HG03103 (cell line): Measurements from ENCODE around the gene TBC1D24.

Experiments
- ATAC-seq: cut with Tn5 transposase; IDR thresholded peaks from one replicate; pipeline ENCODE4 v1.9.1; 2021; ENCODE audit warnings: low read depth; ENCODE audit not compliant: unreplicated experiment

Gene TBC1D24

DNA sequence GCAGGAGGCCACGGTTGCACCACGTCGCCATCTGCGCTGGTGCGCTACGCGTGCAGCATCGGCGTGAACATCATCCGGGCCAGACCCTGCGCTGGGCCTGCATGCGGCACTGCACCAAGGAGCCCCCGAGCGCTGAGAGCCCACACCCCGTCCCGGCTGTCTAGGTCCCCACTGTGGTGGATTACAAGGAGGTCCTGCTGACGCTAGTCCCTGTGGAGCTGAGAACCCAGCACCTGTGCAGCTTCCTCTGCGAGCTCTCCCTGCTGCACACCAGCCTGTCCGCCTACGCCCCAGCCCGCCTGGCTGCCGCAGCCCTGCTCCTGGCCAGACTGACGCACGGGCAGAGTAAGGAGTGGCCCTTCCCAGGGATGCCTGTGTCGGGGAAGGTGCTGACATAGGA lies 25.8 kb upstream of the TBC1D24 start:
- no peak for ATAC-seq

DNA sequence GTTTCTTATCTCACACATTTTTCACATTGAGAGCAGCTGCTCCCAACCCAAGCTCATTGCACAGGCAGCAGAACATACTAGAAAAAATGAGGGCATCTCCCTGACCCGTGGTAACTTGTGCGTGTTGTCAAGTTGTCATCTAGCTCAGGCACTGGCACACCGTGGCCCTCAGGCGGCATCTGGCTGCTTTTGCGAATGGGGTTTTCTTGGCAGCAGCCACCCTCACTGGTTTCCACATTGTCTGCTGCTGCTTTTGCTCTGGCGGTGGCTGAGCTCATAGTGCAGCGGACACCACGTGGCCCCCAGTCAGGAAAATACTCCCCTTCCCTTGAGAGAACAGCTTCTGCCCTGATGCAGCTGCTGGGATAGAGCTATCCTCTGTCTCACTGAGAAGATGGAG lies 24.4 kb upstream of the TBC1D24 start:
- ATAC-seq = no peak

DNA sequence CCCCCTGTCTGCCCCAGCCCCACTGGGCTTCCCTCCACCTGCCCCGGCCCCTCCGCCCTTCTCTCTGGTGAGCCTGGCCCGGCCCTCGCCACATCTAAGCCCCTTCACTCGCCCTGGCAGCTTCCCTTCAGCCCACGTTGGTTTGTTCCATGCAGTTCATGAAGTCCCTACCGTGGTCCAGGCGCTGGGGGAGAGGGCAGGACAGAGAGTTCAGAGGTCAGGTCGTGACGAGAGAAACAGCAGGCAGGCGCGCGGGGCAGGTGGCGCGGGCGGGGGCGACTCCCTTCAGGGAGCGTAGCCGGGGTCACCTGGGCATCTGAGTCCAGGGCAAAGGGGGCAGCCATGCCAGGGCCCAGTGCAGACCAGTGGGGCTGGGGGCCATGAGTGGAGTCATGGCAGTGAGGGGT lies 23.9 kb upstream of the TBC1D24 start:
- no peak for ATAC-seq

DNA sequence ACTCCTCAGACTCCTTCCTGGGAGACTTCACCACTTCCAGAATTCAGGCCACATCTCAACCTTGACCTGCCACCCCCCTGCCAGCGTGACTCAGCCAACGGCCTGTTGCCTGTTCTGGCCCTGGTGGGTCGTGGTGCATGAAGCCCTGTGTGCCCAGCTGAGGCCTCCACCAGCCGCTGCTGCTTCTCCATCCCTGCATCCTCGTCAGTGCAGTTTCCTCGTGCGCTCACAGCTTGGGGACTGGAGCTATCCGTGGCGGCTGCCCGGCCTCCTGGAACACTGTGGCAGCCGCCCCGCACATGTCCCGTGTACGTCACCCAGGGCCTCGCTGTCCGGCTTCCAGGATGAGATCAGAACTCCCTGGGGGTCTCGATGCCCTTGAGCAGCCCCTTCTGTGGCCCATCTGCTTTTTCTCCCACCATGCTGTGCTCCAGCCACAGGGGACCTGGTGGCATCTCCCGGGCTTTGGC lies 23.0 kb upstream of the TBC1D24 start:
- ATAC-seq = no peak

DNA sequence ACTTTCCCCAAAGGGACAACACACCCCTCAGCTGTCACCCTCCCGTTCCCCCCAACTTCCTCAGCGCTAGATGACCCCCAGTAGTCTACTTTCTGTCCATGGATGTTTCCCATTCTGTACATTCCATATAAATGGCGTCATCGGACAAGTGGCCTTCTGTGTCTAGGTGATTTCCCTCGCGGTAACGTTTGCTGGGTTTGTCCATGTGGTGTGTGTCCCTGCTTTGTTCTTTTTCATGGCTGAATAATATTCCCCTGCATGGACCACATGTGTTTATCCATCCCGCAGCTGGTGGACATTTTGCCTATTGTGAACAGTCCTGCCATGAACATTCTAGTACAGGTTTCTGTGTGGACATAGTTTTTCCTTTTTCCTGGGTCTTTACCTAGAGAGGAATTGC lies 22.3 kb upstream of the TBC1D24 start:
- ATAC-seq = no peak

DNA sequence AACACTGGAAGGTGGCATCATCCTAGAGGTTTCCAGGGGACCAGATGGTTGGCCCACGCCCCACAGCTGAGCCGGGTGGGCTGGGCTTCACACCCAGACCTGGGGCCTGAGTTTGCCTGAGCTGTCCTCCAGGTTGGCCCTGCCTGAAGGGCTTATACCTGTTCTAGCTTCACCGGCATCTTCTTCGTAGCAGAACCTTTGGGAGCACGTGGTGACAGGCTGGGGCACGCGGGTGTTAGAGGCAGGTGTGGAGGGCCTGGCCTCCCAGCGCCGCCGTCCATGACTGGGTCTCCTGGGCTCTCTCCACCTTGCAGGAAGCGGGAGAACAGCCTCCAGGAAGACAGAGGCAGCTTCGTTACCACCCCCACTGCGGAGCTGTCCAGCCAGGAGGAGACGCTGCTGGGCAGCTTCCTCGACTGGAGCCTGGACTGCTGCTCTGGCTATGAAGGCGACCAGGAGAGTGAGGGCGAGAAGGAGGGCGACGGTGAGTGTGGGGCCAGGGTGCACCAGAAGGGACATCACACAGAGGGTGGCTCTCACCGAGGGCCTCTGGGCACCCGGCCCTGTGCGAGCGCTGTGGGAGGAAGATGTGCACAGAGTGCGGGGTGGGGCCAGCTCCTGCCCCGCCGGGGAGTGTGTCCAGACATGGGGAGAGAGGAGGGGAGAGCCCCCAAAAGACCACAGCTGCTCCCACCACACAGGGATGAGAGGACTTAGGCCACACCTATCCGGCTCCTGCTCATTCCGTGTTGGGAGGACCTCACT lies 19.7 kb upstream of the TBC1D24 start:
- no peak for ATAC-seq

DNA sequence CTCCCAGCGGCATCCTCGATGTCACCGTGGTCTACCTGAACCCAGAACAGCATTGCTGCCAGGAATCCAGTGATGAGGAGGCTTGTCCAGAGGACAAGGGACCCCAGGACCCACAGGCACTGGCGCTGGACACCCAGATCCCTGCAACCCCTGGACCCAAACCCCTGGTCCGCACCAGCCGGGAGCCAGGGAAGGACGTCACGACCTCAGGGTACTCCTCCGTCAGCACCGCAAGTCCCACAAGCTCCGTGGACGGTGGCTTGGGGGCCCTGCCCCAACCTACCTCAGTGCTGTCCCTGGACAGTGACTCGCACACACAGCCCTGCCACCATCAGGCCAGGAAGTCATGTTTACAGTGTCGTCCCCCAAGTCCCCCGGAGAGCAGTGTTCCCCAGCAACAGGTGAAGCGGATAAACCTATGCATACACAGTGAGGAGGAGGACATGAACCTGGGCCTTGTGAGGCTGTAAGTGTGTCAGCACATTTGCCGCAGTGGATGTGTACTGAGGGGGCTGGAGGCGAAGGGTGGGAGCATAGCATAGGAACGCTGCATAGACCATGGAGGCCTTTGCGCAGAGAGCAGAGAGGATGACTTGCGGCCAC lies 18.3 kb upstream of the TBC1D24 start:
- ATAC-seq = no peak

DNA sequence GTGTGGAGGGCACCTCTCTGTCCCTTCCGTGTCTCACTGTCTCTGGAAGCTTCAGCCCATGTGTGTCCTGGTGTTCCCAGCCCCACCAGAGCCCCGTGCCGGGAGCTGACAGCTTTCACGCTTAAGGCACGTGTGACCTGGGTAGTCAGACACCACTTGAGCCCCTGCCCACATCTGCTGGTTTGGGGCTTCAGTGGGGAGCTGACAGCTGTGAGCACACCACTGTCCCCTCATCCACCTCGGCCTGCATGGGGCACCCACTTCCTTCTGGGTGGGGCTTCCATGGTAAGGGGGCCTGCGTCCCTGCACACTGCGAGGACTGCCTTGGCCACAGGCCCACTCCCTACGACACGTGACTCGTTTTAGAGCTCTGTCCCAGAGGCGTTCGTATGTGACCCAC lies 17.7 kb upstream of the TBC1D24 start:
- no peak for ATAC-seq

DNA sequence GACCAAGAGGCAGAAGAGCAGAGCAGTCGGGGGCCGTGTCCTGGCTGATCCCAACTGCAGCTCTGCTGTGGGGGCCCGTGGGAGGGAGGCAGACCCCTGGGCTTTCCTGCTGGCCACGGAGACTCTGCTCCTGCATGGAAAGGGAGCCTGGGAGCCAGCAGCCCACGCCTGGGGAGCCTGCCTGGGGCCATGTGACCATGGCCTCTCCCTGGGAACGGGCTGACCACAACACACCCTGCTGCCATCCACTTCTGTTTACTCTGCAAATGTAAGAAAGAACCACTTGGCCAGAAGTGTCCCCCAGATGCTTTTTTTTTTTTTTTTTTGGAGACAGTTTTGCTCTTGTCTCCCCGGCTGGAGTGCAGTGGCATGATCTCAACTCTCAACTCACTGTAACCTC lies 17.0 kb upstream of the TBC1D24 start:
- ATAC-seq = no peak

DNA sequence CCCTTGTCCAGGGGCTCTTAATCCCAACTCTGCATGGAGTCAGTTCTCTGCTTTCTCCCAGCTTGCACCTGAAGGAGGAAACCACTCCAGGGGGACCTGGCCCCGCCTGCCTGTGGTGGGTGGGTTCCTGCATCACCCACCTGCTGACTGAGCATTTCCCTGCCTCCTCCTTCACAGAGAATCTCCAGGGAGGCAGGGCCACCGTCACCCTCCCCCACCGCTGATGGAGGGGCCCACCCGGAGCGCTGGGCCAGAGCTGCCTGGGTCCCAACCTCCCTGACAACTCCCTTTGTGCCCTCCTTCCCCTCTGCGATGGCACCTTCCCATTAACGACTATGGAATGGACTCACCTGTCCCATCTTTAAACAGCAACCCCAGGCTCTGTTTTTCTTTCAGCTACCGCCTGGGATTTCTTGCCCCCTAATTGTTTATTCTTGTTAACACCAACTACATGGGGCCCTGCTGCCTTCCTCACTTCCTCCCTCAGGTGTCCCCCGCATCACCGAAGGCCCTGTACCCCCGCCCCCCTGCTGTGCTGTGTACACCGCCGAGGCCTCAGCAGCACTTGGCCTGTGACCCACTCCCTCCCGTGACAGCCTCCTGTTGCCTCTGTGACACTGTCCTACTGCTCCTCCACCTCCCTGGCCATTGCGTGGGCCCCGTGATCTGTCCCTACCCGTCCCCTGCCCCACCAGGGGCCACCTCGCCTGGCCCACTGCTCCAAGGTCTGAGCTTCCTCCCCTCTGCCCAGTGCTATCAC lies 15.9 kb upstream of the TBC1D24 start:
- ATAC-seq = no peak

DNA sequence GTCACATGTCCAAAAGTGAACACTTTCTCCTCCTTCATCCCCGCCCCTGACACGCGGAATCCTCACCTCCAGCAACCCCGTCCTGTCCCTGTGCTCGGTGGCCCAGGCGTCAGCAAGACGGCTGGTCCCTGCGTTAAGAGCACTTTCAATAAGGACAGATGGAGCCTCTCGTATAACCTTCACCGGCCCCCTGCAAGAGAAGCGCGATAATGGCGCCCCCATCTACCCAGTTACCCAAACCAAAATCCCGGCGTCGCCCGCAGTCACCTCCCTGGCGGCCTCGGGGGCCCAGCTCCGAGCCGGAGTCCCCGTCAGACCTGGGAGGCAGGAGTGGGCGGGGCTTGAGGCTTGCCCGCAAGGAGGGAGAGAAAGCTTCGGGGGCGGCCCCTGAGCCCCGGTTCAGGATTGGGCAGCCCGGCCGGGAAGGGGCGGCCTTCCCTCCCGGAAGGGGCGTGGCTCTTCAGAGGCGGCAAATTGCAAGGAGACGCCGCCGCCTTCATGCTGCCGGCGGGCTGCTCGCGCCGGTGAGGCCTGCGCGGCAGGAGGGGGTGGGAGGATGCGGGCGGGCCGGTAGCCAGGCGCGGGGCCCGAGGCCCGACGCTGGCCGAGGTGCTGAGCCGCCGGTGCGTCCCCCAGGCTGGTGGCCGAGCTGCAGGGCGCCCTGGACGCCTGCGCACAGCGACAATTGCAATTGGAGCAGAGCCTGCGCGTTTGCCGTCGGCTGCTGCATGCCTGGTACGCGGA lies 15.1 kb upstream of the TBC1D24 start, which contains the start of gene TEDC2:
Gene TEDC2, plus strand, starts transcription at position 463 of the 744 bp plus-strand sequence. Its CDS starts 36 bp downstream, at position 499.
- ATAC-seq = peak; percentile 92

DNA sequence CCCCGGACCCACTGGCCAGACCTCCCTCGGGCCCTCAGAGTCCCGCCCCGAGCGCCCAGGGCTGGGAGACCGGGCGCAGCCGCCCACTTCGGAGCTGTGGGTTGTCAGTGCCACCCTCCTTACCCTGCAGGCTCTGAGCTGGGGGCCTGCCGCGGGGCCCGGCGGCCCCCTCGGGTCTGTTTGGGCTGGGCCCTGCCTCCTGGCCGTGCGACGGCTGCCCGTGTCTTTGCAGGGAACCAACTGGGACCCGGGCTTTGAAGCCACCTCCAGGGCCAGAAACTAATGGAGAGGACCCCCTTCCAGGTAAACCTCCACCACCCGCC lies 14.6 kb upstream of the TBC1D24 start:
- no peak for ATAC-seq

DNA sequence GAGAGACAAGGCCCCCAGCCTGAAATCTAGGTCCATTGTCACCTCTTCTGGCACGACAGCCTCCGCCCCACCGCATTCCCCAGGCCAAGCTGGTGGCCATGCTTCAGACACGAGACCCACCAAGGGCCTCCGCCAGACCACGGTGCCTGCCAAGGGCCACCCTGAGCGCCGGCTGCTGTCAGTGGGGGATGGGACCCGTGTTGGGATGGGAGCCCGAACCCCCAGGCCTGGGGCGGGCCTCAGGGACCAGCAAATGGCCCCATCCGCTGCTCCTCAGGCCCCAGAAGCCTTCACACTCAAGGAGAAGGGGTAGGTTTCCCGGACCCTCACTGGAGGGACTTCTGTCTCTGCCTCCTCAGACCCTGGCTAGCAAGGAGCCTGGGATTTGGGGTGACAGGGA lies 14.0 kb upstream of the TBC1D24 start:
- ATAC-seq = no peak

DNA sequence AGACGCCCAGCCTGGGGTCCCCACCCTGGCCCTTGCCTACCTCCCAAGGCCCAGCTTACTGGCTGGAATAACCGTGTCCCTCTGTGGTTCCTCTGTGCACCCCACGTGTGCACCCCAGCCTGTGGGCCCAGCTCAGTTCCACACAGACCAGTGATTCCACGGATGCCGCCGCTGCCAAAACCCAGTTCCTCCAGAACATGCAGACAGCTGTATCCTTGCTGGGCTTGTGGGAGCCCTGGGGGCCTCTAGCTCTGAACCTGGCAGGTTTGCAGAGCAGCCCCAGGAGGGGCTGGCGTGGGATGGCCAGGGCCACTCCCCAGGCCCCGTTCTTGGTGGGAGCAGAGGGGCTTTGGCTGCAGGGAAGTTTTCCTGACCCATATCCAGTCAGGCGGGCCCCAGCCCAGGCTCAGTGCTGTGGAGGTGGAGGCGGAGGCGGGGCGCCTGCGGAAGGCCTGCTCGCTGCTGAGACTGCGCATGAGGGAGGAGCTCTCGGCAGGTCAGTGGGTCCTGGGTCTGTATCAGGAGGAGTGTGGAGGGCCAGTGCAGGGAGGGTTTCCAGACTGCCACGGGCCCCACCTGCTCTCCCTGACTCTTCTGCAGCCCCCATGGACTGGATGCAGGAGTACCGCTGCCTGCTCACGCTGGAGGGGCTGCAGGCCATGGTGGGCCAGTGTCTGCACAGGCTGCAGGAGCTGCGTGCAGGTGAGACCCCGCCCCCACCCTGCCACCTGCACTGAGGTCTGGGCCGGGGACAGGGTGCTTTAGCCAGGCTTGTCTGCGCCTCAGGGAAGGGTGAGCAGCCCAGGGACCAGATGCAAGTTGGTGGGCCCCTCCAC lies 12.7 kb upstream of the TBC1D24 start:
- ATAC-seq = no peak

DNA sequence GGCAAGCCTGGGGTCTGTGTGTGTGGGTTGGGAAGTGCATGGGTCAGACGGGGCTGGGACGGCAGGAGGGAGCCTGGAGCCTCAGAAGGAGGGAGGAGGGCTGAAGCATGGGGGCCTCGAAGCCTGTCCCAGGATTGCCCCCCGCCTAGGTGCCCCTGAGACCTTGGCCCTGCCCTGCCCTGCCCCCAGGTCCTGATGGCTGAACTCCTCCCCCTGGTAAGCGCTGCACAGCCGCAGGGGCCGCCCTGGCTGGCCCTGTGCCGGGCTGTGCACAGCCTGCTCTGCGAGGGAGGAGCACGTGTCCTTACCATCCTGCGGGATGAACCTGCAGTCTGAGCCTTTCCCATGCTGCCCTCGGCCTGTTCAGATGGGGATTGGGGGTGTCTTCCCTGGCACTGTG lies 10.6 kb upstream of the TBC1D24 start:
- ATAC-seq = no peak

DNA sequence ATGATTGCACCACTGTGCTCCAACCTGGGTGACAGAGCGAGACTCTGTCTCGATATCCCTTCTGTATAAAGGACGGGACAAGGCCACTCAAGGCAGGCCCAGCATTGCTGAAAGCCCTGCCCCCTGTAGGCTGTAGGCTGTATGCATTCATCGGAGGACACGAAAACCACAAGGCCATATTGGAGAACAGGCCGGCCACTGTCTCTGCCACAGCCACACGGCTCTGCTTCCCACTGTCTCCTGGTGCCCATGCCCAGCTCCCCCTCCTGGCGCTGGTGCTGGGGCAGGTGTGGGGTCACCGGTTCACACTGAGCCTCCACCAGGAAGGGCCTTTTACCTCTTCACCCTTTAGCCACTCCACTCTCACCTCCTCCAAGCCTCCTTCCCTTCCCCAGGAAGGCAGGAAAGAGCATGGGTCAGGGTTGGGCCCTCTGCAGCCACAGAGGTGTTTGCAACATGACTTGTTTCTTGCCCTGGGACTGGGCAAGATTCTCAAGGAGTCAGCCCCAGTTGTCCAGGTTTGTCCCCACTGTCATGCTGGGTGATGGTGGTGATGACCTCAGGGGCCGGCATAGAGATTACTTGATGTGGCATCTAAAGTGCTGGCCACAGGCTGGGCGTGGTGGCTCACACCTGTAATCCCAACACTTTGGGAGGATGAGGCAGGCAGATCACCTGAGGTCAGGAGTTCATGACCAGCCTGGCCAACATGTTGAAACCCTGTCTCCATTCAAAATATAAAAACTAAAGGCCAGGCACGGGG lies 9.1 kb upstream of the TBC1D24 start:
- no peak for ATAC-seq

DNA sequence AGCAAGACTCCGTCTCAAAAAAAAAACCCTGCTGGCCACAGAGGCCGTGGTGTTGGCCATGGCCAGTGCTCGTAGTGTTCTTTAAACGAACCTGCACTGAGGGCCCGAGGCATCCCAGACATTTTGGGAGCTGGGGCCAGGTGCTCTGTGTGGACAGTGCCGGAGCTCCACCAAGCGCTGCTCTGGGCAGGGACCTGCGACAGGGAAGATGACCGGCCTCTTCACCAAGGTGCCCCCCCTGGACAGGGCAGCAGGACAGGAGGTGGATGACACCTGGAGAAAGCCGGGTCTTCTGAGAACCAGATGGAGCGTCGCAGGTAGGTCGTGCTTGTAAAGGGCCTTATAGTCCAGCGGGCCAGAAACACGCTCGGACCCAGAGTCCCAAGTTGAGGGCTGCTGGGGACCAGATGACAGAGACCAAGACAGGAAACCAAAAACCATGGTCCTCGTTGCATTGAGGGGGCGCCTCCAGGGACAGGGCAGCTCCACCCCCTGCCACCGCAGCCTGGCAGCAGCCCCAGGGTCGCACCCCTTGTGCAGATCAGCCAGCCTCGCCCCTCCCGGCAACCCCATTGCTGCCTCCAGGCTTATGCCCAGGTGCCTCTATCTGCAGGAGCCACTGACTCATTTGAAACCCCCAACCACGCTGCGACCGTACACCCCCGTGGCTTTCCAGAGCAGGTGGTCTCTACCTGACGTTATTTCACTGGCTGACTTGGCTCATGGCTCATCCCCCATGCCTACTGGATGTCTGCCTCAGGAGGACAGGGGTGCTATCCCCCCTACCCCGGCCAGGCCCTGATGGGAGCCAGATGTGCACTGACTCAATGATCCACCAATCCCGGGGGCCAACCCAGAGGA lies 8.0 kb upstream of the TBC1D24 start:
- ATAC-seq = no peak

DNA sequence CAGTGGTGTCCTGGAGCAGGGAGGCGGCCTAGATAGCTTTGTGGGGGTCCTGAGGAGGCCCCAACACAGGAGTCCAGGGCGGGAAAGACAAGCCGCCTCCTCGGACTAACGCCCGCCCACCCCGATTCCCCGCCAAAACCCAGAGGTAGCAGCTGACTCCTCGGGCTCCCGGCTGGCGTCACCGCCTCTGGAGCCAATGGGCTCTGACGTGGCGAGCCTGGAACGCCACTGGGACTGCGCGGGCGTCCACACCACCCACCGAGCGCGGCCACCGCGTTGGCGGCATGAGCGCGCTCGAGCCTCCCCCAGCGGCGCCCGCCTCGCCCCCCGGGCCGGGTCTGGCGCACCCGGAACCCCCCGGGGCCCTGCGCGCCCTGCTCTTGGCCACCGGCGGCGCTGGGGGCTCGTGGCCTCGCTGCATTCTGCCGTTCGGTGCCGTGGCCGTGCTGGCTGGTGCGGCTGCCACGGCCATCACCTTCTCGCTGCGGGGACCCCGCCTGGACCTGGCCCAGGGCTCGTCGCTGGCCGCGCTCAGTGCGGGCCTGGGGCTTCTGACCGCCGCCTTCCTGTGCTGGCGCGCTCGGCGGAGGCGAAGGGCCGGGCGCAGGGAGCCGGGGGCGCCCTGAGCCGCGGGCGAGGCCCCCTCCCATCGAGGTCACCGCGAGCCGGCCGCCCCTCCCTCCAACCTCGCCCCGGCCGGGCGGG lies 7.2 kb upstream of the TBC1D24 start:
- ATAC-seq = no peak
